Sigmoid colon (tissue), 4 donors: Measurements from ENCODE around the gene AIRE.

Source experiments
- EP300 ChIP-seq, 4 donors: sonication (generic); formaldehyde crosslinking; IDR thresholded peaks; one replicate each; pipeline ENCODE4 v1.6.1; 2017; ENCODE audit warnings: antibody characterized with exemption in 4 of 4
- POLR2A ChIP-seq, 2 donors: fragments of 450-650 bp; IDR thresholded peaks; one replicate each; pipeline ENCODE4 v1.6.1; 2016; ENCODE audit warnings: antibody characterized with exemption in 2 of 2, mild to moderate bottlenecking in 2 of 2, moderate library complexity in 2 of 2
- POLR2AphosphoS5 ChIP-seq, 4 donors: sonication (generic); formaldehyde crosslinking; IDR thresholded peaks; one replicate each; pipeline ENCODE4 v1.6.1; 2017; ENCODE audit warnings: antibody characterized with exemption in 4 of 4
- TF ChIP-seq, protein P1 (sequence below), 4 experiments: fragments of 450-650 bp in 3 of 4; fragments of 200-600 bp in 1 of 4; IDR thresholded peaks; one replicate each; pipeline ENCODE4 v1.5.1; 2016 to 2019; ENCODE audit warnings: antibody characterized with exemption in 4 of 4, mild to moderate bottlenecking in 3 of 4, moderate library complexity in 2 of 4

DNA sequence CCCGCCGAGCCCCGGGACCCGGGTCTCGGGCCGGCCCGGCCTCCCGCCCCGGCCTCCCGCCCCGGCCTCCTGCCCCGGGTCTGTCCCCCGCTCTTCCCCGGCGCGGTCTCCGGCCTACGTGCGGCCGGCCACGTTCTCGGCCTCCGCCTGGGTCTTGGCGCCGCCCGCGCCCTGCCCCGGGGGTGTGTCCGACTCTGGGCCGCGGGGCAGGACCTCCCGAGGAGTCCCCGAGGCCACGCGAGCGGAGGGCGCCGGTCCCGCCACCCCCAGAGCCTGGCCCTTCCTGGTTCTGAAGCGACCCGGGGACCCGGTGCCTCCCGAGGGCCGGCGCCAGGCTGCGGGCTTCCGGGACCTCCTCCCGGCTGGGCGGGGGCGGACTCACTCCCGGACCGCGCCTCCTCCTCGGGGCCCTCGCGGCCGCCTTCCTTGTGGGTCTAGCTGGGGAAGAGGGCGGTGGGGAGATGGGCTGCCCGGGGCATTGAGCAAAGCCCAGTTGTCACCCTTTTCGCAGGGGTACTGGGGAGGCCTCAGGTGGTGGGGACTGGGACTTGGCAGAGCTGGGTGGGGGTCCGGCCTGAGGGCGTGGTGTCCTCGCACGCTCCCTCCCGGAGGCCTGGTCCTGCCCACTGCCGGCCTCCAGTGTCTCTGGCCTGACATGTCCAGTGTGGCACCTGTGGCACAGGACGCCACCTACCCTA, 14.7 kb downstream of the AIRE start:
- TF ChIP-seq, protein P1, sequence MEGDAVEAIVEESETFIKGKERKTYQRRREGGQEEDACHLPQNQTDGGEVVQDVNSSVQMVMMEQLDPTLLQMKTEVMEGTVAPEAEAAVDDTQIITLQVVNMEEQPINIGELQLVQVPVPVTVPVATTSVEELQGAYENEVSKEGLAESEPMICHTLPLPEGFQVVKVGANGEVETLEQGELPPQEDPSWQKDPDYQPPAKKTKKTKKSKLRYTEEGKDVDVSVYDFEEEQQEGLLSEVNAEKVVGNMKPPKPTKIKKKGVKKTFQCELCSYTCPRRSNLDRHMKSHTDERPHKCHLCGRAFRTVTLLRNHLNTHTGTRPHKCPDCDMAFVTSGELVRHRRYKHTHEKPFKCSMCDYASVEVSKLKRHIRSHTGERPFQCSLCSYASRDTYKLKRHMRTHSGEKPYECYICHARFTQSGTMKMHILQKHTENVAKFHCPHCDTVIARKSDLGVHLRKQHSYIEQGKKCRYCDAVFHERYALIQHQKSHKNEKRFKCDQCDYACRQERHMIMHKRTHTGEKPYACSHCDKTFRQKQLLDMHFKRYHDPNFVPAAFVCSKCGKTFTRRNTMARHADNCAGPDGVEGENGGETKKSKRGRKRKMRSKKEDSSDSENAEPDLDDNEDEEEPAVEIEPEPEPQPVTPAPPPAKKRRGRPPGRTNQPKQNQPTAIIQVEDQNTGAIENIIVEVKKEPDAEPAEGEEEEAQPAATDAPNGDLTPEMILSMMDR (IDR thresholded peaks at IDR 0.05): no peak
- TF ChIP-seq POLR2A (IDR thresholded peaks at IDR 0.05) (no peak), EP300 (IDR thresholded peaks at IDR 0.05) (no peak), POLR2AphosphoS5 (IDR thresholded peaks at IDR 0.05) (peak in 2 of 4 donors; percentile 59 to 61)
